ENCODE results near the gene NAPA.

The NAPA gene

GRCh38 chr19:47475465-47475864, 39.4 kb downstream of the NAPA start:
- H3K27ac Mint-ChIP-seq: no peak overlapping the region
- H3K36me3 Mint-ChIP-seq (ENCODE audit: low read depth): no peaks in the 10 kb centered on the region
- H3K4me1 Mint-ChIP-seq: peaks cover 8% of the 10 kb centered on the region
- H3K9me3 Mint-ChIP-seq: no peaks in the 10 kb centered on the region
- peaks cover 18% of the 10 kb centered on the region for H3K27me3 Mint-ChIP-seq
- no peak for DNase-seq
- H3K4me3 Mint-ChIP-seq: no peak overlapping the region
- ATAC-seq: no peak

- H3K4me3 Mint-ChIP-seq: no peak overlapping the region
Measured at GRCh38 chr19:47473336-47473735, 41.5 kb downstream of the NAPA start.

GRCh38 chr19:47471733-47472457, 43.0 kb downstream of the NAPA start, which contains the start of gene SLC8A2:
Gene SLC8A2, minus strand, starts transcription at chr19:47471893. Its CDS starts 5,490 bp downstream, at chr19:47466403.
- H3K9me3 Mint-ChIP-seq: no peaks in the 10 kb centered on the region
- ATAC-seq (peak; percentile 27), DNase-seq (peak; percentile 43)
- H3K4me3 Mint-ChIP-seq: peak within 1 kb of the TSS; percentile 36
- H3K27me3 Mint-ChIP-seq: peaks cover 41% of the 10 kb centered on the region
- no peak within 1 kb of the TSS for H3K27ac Mint-ChIP-seq
- H3K36me3 Mint-ChIP-seq (ENCODE audit: low read depth): no peaks in the 10 kb centered on the region
- peaks cover 11% of the 10 kb centered on the region for H3K4me1 Mint-ChIP-seq

More at GRCh38 chr19:47473336-47473735, 41.5 kb downstream of the NAPA start:
- Mint-ChIP-seq H3K27ac (no peak overlapping the region), H3K9me3 (no peaks in the 10 kb centered on the region), H3K36me3 (ENCODE audit: low read depth) (no peaks in the 10 kb centered on the region), H3K4me1 (peaks cover 11% of the 10 kb centered on the region), H3K27me3 (peaks cover 35% of the 10 kb centered on the region)
- DNase-seq (no peak), ATAC-seq (no peak)

- ATAC-seq (no peak), DNase-seq (no peak)
- H3K4me1 Mint-ChIP-seq: peaks cover 11% of the 10 kb centered on the region
- no peak overlapping the region for H3K27ac Mint-ChIP-seq
- H3K27me3 Mint-ChIP-seq: peaks cover 41% of the 10 kb centered on the region
- no peaks in the 10 kb centered on the region for H3K9me3 Mint-ChIP-seq
- H3K4me3 Mint-ChIP-seq: peak overlapping the region; percentile 36
- no peaks in the 10 kb centered on the region for H3K36me3 Mint-ChIP-seq (ENCODE audit: low read depth)
Measured at GRCh38 chr19:47471381-47471732, 43.5 kb downstream of the NAPA start.

- H3K27ac Mint-ChIP-seq: no peak overlapping the region
- peaks cover 44% of the 10 kb centered on the region for H3K27me3 Mint-ChIP-seq
- no peak overlapping the region for H3K4me3 Mint-ChIP-seq
- no peaks in the 10 kb centered on the region for H3K36me3 Mint-ChIP-seq (ENCODE audit: low read depth)
- DNase-seq: no peak
- no peak for ATAC-seq
- H3K9me3 Mint-ChIP-seq: no peaks in the 10 kb centered on the region
- H3K4me1 Mint-ChIP-seq: peaks cover 11% of the 10 kb centered on the region
Measured at GRCh38 chr19:47470447-47471195, 44.2 kb downstream of the NAPA start.

GRCh38 chr19:47469719-47470118, 45.1 kb downstream of the NAPA start:
- H3K4me1 Mint-ChIP-seq: peaks cover 11% of the 10 kb centered on the region
- peaks cover 47% of the 10 kb centered on the region for H3K27me3 Mint-ChIP-seq
- H3K4me3 Mint-ChIP-seq: no peak overlapping the region
- ATAC-seq: no peak
- H3K27ac Mint-ChIP-seq: no peak overlapping the region
- H3K36me3 Mint-ChIP-seq (ENCODE audit: low read depth): no peaks in the 10 kb centered on the region
- H3K9me3 Mint-ChIP-seq: no peaks in the 10 kb centered on the region
- no peak for DNase-seq

- no peak overlapping the region for H3K4me3 Mint-ChIP-seq
- H3K9me3 Mint-ChIP-seq: no peaks in the 10 kb centered on the region
- H3K27me3 Mint-ChIP-seq: peaks cover 47% of the 10 kb centered on the region
- H3K36me3 Mint-ChIP-seq (ENCODE audit: low read depth): no peaks in the 10 kb centered on the region
- DNase-seq: no peak
- ATAC-seq: no peak
- H3K27ac Mint-ChIP-seq: no peak overlapping the region
- peaks cover 11% of the 10 kb centered on the region for H3K4me1 Mint-ChIP-seq
Measured at GRCh38 chr19:47469363-47469700, 45.5 kb downstream of the NAPA start.

GRCh38 chr19:47467914-47468313, 46.9 kb downstream of the NAPA start:
- Mint-ChIP-seq H3K27ac (no peak overlapping the region), H3K9me3 (no peaks in the 10 kb centered on the region), H3K4me1 (peaks cover 11% of the 10 kb centered on the region), H3K27me3 (peaks cover 47% of the 10 kb centered on the region), H3K4me3 (no peak overlapping the region), H3K36me3 (ENCODE audit: low read depth) (no peaks in the 10 kb centered on the region)
- DNase-seq (no peak), ATAC-seq (no peak)

GRCh38 chr19:47465957-47466356, 48.9 kb downstream of the NAPA start:
- H3K4me1 Mint-ChIP-seq: peaks cover 6% of the 10 kb centered on the region
- H3K27me3 Mint-ChIP-seq: peaks cover 45% of the 10 kb centered on the region
- H3K27ac Mint-ChIP-seq: no peak overlapping the region
- no peaks in the 10 kb centered on the region for H3K9me3 Mint-ChIP-seq
- no peaks in the 10 kb centered on the region for H3K36me3 Mint-ChIP-seq (ENCODE audit: low read depth)
- ATAC-seq (no peak), DNase-seq (no peak)
- no peak overlapping the region for H3K4me3 Mint-ChIP-seq

GRCh38 chr19:47464675-47465419, 50.0 kb downstream of the NAPA start:
- H3K4me3 Mint-ChIP-seq: no peak overlapping the region
- H3K36me3 Mint-ChIP-seq (ENCODE audit: low read depth): no peaks in the 10 kb centered on the region
- no peak for ATAC-seq
- no peak overlapping the region for H3K27ac Mint-ChIP-seq
- no peak for DNase-seq
- no peaks in the 10 kb centered on the region for H3K9me3 Mint-ChIP-seq
- peaks cover 3% of the 10 kb centered on the region for H3K4me1 Mint-ChIP-seq
- H3K27me3 Mint-ChIP-seq: peaks cover 38% of the 10 kb centered on the region

- H3K4me1 Mint-ChIP-seq: peaks cover 2% of the 10 kb centered on the region
- no peak for ATAC-seq
- no peak overlapping the region for H3K4me3 Mint-ChIP-seq
Measured at GRCh38 chr19:47461876-47462275, 53.0 kb downstream of the NAPA start.

GRCh38 chr19:47459477-47459876, 55.4 kb downstream of the NAPA start:
- H3K27ac Mint-ChIP-seq: no peak overlapping the region
- peaks cover 2% of the 10 kb centered on the region for H3K4me1 Mint-ChIP-seq
- no peaks in the 10 kb centered on the region for H3K36me3 Mint-ChIP-seq (ENCODE audit: low read depth)
- ATAC-seq: no peak
- no peaks in the 10 kb centered on the region for H3K9me3 Mint-ChIP-seq
- H3K4me3 Mint-ChIP-seq: no peak overlapping the region
- H3K27me3 Mint-ChIP-seq: peaks cover 33% of the 10 kb centered on the region
- DNase-seq: no peak

More at GRCh38 chr19:47461876-47462275, 53.0 kb downstream of the NAPA start:
- H3K9me3 Mint-ChIP-seq: no peaks in the 10 kb centered on the region
- peaks cover 20% of the 10 kb centered on the region for H3K27me3 Mint-ChIP-seq
- H3K36me3 Mint-ChIP-seq (ENCODE audit: low read depth): no peaks in the 10 kb centered on the region
- no peak overlapping the region for H3K27ac Mint-ChIP-seq
- no peak for DNase-seq

- Mint-ChIP-seq H3K4me3 (no peak overlapping the region), H3K27me3 (peaks cover 39% of the 10 kb centered on the region), H3K27ac (no peak overlapping the region), H3K36me3 (ENCODE audit: low read depth) (no peaks in the 10 kb centered on the region), H3K4me1 (peaks cover 2% of the 10 kb centered on the region), H3K9me3 (no peaks in the 10 kb centered on the region)
- ATAC-seq: no peak
- DNase-seq: no peak
Measured at GRCh38 chr19:47458672-47459071, 56.2 kb downstream of the NAPA start.

- Mint-ChIP-seq H3K27me3 (peaks cover 36% of the 10 kb centered on the region), H3K36me3 (ENCODE audit: low read depth) (no peaks in the 10 kb centered on the region), H3K27ac (no peak overlapping the region), H3K9me3 (no peaks in the 10 kb centered on the region), H3K4me3 (no peak overlapping the region), H3K4me1 (peaks cover 2% of the 10 kb centered on the region)
- no peak for ATAC-seq
- DNase-seq: no peak
Measured at GRCh38 chr19:47456721-47457474, 58.0 kb downstream of the NAPA start.

Data from activated naive CD8-positive, alpha-beta T cell treated with anti-CD3 and anti-CD28 coated beads, Interleukin-2, amount 50 U/mL, for 24 hours (primary cell).